SIG-M5 treated with dmso at 0.1 percent for 504 hours (cell line): ENCODE measurements around the gene TRIO.

ENCODE experiments used
- DNase-seq: peaks from one replicate; lab custom pipeline; 2025; ENCODE audit not compliant: unreplicated experiment; lab: John Stamatoyannopoulos, UW

Gene TRIO

DNA sequence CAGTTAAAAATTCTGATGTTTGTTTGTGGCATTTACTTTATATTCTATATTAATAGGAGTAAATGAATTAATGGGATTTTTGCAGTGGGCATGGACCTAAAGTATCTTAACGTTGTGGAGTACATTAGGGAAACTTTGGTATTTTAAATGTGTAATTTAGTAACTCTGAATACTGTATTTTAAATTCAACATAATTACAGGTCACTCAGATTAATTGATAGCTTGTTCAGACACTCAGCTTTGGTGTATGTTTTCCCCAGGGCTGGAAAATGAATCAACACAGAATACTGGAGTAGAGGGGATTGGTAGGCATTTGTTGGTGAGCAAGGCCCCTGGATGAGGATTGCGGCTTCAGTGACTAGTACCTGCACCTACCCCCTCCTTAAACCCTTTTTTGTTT, 117.5 kb downstream of the TRIO start:
- no peak for DNase-seq

DNA sequence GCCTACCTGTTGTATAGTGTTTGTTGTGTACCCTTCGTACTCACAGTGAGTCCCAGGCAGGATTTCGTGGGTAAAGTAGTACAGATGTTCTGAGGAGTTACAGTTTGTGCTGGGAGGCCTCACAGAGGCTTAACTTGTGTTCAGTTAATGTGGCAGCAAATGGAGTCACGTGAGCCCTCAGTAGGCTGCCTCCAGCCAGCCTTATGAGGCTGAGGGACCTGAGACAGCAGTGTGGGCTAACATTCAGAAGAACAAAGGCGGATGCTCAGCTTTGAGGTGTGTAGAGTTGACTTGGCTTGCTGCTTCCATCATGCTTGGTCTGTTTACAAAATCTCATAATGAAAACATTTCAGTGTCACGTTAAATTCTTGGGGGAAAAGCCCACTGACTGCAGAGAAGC, 118.1 kb downstream of the TRIO start:
- DNase-seq, result no peak

DNA sequence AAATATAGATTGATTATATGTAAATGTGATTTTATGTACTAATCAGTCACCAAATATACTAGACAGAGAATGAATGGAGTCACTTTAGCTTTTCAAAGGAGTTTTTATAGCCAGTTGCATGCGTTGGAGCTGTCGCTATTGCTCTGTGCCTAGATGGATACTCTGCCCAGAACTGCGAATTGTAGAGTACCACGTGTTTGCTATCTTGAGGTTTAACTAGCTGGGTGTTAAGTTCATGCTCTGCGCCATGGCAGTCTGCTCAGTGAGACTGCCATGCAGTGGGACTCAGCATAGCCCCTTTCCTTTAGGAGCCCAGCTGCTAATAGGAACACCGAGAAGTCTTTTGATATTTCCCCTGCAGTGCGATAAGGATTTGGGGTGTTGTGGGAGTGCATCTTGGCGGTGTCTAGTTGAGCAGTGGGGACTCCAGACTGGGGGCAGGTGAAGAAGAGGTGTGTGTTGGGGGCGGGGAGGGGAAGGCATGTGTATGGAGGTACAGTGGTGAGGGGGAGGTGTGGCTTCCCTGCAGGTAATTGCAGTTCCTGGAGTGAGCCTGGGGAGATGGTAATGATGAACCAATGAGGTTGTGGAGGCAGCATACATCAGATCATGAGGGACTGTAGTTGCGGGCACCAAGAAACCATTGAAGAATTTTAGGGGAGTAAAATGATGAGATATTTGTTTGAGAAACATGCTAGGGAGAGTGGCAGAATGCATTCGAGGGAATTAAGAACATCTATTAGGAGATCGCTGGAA, 118.9 kb downstream of the TRIO start:
- DNase-seq, result no peak

DNA sequence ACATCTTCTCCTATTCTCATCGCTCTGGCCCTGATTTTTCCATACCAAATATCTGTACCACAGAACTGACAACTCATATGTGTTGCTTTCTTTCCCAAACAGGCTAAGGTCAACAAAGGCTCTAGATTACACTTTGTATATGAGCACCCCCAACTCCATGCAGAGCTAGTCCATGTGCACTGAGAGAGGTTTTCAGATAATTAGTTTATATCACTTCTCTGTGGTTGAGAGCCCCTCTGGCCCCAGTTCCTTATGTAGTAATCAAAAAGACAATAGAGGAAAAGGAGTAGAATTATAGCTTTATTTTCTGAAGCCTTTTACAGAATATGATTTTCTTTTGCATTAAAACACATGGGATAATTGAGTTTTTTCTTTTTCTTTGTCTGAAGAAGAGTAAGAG, 120.0 kb downstream of the TRIO start:
- DNase-seq, result no peak

DNA sequence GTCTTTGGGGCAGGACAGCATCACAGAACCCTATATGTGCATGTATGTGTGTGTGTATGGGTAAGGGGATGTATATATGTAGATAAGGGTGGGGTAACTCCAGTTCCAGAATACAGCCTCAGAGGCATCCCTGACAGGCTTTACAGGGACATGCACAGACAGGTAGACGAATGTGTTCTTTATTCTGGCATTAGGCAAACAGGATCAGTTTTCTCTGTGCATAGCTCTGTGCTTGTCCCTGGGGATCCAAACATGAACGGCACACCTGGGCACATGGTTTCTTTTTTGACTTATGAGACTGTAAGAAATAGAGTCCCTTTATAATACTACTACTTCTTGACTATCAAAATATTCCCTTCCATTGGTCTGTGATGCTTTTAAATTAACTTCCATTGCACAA, 120.6 kb downstream of the TRIO start:
- no peak for DNase-seq

DNA sequence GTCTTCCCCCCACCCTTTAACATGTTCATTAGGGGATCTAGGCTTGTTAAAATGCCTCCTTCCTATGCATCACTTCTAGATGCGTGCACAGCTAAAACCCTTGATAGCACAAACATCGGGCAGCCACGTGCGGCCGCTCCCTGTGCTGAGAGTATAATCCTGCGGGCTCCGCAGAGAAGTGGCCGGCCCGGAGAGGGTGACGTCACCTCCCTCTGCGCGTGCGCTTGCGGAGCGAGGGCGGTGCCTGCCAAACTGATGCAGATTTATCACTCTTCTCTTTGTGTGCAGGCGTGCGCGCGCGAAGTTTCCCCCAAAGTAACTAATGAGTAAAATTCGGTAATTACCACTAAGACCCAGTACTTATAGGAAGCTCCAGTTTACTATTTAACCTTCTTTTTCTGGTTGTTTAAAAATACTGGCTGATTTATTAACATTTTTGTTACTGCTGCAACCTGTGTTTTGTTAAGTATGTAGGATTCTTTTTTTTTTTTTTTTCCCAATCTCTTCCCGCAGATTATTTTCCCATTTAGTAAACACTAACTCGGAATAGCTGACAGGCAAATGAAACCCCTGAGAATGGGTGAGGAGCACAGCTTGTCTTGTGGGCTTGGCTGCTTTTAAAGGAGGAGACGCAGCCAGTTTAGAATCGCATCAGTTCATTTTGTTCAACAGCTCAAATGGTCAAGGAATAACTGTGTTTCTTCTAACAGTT, 121.6 kb downstream of the TRIO start:
- peak; percentile 47 for DNase-seq

DNA sequence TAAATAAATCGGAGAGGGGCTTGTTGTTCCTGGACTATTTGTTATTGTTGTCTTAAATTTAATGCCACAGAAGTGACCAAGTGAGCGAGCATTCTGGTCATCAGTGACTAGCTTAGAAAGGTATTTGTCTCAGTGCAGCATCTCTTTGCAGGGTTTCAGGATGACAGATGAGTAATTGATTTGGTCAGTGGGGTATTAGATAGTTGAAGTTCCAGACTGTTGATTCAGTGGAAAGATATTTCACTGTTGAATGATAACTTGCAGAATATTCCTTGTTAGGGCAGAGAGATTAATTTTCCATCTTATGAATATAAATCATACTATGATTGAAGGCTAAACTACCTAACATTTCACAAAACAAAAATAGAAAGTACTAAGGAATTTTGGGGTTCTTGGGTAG, 122.4 kb downstream of the TRIO start:
- DNase-seq, result no peak

DNA sequence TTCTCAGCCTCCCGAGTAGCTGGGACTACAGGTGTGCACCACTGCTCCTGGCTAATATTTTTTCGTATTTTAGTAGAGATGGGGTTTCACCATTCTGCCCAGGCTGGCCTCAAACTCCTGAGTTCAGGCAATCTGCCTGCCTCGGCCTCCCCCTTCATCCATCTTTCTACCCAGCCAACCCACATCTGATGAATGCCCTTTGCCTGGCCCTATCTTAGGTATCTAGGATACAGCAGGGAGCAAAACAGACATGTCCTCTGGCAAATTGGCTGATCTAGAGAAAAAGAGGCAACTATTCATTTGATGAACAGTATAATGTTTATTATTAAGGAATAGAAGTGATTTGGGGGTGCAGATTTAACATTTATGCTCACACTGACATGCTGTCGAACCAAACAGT, 123.0 kb downstream of the TRIO start:
- no peak for DNase-seq

DNA sequence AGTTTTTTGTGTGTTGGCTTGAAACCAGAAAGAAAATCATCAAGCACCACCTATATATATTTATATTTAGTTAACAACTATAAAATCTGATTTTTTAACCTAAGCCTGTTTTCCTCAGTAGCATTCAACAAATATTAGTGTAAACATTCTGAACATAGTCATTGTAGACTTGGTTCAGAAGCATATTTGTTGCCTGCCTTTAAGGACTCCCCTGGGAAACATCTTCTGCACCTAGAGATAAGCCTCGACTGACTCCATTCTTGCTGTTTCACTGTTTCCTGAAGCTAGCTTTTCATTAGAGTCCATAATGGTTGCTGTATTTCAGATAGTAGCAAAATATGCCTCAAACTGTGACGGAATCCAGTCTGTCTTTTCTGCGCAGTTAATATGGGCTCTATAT, 123.5 kb downstream of the TRIO start:
- no peak for DNase-seq

DNA sequence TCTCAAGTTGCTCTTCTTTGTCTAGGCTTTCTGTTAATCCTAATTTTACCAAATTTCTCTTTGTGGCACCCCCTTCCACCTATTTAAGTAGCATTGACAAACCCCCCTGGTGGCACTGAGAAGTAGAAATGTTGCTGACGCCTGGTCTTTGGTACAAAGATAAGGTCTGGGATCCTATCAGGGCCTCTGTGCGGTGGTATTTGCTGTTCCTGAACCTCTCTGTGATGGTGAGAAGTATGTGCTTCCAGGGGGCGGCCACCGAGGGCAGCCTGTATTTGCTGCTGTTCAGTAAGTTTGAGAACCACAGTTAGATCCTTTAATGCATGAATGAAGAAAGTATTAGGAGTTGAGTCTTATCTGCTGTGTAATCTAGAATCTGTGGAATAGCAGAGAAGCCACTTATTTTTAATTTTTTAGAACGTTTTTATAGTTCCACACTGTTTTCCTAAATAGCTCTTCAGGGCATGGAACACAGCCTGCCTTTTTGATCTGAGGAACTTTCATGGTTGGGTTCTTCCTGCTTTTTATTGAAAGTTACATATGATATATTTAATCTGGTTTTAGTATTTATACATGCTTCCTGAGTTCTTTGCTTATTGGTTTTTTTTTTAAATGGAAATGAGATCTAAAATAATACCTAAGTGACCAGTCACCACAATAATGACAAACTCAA, 124.2 kb downstream of the TRIO start:
- no peak for DNase-seq

DNA sequence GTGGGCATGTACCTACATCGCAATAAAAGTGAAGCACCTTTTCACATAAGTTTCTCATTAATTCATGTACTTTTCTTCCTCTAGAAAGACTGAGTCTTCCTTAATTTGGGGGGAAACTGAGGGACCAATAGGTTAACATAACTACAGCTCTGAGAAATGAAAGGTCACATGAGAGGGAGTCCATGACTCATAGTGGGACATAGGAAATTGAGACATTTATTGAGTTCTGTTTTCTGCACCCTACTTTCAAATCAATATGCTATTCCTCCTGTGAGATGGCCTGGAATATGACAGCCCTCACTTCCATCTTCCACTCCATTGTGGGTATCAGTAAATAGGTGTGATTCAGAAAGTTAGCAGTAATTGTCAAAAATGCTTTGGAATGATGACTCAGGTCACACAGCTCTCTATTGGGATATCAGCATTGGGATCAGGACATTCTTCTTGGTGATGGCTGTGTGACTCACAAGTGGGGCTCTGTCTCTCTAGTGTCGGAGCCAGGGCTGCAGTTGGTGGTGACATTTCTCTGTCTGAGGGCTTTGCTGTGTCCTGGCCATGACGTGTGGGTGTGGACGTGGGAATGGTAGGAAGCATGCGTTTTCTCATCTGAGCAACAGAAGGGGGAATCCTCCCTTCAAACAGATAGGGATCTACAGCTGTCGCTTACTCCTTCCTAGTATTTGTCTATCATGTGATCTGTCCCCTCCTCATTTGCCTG, 125.0 kb downstream of the TRIO start:
- no peak for DNase-seq

DNA sequence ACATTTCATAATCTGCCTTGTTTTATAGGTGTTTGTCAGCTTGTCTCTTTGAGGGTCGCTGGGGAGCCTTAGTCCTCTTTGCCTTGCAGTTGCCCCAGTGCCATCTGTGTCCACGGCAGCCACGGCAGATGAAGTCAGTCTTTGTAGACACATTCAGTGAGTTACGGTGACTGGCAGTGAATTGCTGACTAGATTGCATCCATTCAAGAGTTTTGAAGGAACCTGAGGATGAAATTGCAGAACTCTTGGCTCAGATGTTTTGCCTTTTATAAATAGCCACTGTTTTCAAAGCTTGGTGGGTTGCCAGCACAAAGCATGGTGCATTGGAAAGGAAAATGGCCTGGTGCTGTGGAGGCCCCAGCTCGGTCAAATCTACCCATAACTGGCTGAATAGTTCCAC, 125.6 kb downstream of the TRIO start:
- DNase-seq, result no peak

DNA sequence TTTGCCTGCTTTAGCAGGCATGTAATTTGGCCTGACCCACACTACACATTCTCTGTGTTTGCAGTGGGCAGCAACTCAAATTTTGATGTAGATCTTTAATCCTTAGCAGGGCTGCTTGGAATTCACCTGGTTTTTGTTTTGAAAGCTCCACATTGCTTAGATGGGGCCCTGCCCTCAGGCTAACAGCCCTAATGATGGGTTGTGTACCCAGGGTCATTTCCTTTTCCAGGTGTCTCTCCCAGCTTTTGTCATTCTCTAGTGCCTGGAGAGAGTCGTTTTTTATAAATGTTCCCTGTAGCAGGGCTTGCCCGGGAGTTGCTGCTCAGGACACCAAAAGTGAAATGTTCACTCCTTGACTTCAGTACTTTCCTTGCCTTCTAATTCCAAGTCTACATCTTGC, 126.3 kb downstream of the TRIO start:
- no peak for DNase-seq

DNA sequence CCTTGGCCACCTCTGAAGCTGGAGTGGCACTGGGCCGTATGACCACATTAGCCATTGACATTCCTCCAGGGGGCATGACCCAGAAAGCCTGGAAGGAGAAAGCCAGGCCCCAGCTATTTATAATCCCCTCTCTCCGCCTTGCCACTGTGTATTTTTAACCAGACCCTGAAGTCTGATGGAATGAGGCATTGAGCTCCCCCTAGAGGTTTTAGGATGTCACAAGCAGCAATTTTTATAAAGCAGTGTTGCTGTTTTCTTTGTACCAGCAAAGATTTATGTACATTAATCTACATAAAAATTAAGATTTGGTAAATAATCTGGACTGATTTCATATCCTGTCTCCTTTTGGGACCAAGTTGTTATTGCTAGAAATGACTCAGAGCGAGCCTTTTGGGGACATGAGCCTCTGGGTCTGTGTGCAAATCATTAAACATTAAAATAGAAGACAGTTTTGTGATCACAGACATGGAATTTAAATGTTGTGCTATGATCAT, 127.1 kb downstream of the TRIO start:
- DNase-seq, result peak; percentile 70

DNA sequence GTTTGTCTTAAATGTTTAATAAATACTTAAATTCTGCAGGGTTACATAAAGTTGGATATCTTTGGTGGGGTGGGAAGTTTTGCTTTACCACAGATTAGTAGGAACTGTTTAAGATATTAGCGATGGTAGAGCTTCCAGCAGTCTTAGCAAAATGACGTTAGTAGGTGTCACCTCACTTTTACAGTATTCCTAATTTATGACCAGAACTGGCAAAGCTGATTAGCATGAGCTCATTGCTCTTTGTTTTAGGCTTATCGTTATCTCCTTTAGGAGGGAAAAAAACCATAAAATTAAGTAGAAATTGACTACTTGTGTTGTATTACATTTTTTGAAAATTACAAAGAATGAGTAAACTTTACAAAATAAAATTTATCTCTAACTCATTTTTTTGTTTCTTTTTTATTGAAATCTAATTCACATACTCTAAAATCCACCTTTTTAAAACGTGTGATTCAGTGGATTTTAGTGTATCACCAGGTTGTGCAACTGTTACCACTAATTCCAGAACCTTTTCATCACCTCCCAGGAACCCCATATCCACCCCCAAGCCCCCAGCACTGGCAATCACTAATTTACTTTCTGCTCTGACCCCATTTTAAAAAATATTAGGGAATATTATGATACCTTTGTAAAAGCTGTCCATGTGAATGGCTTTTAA, 129.5 kb downstream of the TRIO start:
- DNase-seq, result no peak

DNA sequence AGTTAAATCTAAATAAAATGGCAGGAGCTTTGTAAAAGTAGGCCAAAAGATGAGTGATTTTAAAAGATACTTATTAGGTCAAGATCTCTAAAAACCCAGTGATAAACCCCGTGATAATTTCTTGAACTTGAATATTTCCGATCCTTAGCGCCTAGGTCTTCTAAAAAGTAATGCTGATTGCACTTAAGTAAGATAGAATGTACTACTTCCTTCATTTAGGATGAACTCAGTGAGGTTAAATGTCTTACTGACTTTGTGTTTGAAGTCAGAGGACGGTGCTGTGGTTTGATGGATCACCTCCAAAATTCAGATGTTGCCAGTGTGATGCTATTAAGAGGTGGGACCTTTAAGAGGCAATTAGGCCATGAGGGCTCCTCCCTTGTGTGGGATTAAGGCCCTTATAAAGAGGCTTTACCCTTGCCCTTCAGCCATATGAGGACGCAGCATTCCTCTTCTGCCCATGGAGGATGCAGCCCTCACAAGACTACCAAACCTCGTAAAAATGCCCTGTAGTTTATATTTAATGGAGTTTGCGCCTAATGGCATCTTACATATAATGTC, 130.1 kb downstream of the TRIO start:
- no peak for DNase-seq

DNA sequence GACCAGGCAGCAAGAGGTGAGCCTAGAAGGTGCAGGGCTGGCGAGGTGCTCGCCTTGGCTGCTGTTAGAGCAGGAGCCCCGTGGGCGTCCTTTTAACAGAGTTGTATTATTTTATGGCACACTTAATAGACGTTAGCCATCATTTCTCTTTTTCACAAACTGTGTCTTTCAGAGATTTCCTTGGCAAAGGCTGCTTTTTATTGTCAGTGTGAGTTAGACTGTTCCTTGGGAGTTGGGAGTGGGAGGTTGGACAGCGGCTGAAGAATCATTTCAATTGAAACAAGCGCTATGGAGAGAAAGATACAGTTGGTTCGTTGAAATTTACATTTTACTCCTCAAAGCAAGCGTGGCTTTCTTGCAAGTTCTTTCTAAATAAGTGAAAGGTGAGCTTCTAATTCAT, 133.2 kb downstream of the TRIO start:
- DNase-seq, result no peak

DNA sequence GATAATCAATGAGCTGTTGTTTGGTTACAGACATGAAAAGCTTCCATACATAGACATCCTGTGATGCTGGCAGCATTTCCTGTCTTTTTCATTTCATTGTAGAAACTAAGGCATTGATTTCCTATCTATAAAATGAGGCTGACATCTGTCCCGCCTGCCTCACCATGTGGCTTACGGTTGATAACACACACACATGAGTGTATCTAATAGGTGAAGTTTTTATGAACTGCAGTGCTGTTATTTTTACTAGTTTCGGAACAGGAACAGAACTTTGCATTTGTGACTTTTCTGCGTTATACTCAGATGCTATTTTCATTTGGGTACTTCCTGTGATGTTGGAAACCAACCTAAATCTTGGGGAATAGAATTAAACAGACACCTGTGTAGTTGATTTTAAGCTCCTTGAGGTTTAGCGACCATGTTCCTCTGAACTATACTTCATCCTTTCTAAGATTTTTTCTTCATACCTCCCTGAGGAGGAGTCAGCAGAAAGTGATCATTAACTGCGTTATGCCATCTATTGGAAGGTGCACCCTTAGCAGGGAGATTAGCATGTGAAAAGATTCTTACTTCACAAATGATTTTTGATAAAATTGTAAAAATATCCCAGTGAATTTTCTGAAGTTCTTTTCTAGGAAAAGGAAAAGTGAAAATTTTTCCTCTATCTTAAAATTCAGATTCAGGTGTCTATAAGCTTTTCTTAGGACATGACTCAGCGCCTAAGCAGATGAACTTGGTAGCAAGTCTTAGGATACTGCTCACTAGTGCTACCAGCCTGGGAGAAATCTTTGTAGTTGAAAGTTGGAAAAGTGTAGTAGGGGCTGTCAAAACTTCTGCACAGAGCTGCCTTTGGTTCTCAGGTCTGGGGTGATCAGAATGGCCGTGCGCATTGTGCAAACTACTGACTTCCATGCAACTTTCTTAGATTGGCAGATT, 134.5 kb downstream of the TRIO start:
- no peak for DNase-seq

DNA sequence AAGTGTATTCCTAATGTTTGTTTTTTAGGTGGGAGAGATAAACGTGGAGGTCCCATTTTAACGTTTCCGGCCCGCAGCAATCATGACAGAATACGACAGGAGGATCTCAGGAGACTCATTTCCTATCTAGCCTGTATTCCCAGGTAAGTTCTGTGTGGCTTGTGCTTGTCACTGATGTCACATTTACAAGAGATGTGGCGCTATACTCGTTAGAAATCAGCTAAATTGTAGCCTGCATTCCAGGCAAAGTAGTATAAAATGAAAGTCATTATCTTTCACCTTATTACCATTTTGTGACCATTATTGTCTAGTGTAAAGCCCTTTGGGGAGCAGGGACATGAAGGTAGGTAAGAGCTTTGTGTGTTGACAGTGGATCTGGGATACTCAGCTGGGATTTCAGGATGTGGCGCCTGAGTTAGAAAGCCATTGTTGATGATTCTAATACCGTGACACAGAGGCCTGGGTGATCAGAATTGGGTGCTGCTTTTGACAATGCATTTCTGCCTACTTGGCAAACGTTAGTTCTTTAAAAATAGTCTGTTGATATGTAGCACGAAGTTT, 137.2 kb downstream of the TRIO start:
- DNase-seq, result no peak
